Lower leg skin (tissue), 4 donors: Measurements from ENCODE around the gene EFCAB6. TPM values are rescaled to one million over a fixed set of nuclear protein-coding genes. Genes with fewer than 3 reads are reported as not detected.

Experiments used
- DNase-seq, 2 donors: peaks; one replicate each; pipeline ENCODE4 v3.0.0-alpha.2; 2019; ENCODE audit warnings: low spot score in 2 of 2
- H3K4me3 ChIP-seq: fragments of 200-600 bp; sonication (generic); 2 replicates; pipeline ENCODE4 v1.5.1; 2017; ENCODE audit warnings: mild to moderate bottlenecking, low read depth; ENCODE audit not compliant: poor library complexity, severe bottlenecking
- CTCF ChIP-seq, 3 donors: fragments of 450-650 bp; IDR thresholded peaks; one replicate each; pipeline ENCODE4 v1.5.1; 2016; ENCODE audit warnings: antibody characterized with exemption in 3 of 3, mild to moderate bottlenecking in 3 of 3, moderate library complexity in 2 of 3
- POLR2A ChIP-seq, 2 donors: fragments of 450-650 bp; IDR thresholded peaks; one replicate each; pipeline ENCODE4 v1.6.1; 2016 to 2017; ENCODE audit warnings: antibody characterized with exemption in 2 of 2, mild to moderate bottlenecking in 1 of 2, moderate library complexity in 1 of 2
- WGBS, 2 donors: methylation state at CpG; one replicate each; pipeline ENCODE4 v1.1.5; 2018; 5-methylcytosine and 5-hydroxymethylcytosine counted together
- intact Hi-C: fragments of 100-400 bp; cut with DNase I; formaldehyde crosslinking; loops from one replicate; pipeline ENCODE4 v1.15.0; 2023; ENCODE audit warnings: low total_unique reads
- total RNA-seq, 4 donors: library from RNA; depleted of rRNA; stranded (reverse); fragments of >200 nt; gene quantifications; one replicate each; pipeline ENCODE4 v1.1.0, GENCODE V29; 2016

EFCAB6 gene
- total RNA-seq, 4 donors from 2014 or later, result 0.44 to 4.2 (median 1.8) TPM

DNA sequence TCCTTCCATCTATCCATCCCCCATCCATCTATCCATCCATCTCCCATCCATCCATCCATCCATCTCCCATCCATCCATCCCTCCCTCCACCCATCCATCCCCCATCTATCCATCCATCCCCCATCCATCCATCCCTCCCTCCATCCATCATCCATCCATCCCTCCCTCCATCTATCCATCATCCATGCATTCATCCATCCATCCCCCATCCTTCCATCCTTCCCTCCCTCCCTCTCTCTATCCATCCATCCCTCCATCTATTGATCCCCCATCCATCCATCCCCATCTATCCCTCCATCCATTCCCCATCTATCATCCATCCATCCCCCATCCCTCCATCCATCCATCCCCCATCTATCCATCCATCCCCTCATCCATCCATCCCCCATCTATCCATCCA, 303.6 kb downstream of the EFCAB6 start:
- DNase-seq, result no peak
- intact Hi-C loops, result no loop called here
- no peak overlapping the region for H3K4me3 ChIP-seq
- TF ChIP-seq CTCF (IDR thresholded peaks at IDR 0.05) (no peak), POLR2A (IDR thresholded peaks at IDR 0.05) (no peak)

DNA sequence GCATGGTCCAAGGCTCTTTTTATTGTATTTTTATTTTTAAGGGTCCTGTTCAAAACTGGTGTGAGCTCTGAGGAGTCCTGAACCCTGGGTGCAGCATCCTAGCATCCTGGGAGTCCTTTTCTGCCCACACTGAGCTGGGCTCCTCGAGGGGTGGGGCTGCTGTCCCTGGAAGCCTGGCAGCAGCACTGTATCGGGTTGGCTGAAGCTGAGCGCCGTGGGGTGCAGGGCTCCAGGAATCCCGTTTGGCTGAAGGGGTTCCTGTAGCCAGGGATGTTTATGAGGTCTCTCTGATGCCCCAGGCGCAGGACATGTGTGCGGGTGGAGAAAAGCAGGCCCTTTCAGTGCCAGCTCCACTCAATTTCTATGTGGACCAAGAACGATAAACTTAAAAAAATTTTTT, 304.9 kb downstream of the EFCAB6 start:
- WGBS, 2 donors, result 41 to 48% methylated on average over 8 of the region's 8 CpGs
- no peak for TF ChIP-seq CTCF (IDR thresholded peaks at IDR 0.05)
- H3K4me3 ChIP-seq, result no peak overlapping the region
- intact Hi-C loops, result no loop called here
- no peak for DNase-seq

GRCh38 chr22:43506487-43506886, 305.6 kb downstream of the EFCAB6 start:
- TF ChIP-seq CTCF (IDR thresholded peaks at IDR 0.05), result no peak
- no peak for TF ChIP-seq POLR2A (IDR thresholded peaks at IDR 0.05)
- no peak for DNase-seq
- 79 to 80% methylated on average over 12 of the region's 12 CpGs for WGBS, 2 donors
- no peak overlapping the region for H3K4me3 ChIP-seq
- intact Hi-C loops, result no loop called here

DNA sequence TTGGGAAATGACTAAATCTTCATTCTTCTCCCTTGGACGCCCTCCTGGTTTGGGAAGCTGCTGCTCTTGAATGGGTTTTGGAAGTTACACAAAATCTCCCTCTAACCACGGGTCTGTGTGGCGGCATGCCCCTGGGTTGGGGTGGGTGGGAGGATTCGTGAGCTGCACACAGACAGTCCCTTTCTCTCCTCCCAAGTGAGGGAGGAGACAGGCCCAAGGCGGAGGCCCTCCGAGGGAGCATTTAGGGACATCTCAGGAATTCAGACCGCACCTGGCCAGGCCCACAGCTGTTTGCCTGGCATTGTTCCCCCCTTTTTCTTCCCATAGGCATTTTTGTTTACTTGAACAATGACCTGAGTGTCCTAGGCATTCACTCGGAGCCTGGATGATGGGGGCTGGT, 306.2 kb downstream of the EFCAB6 start:
- intact Hi-C loops, result no loop called here
- TF ChIP-seq POLR2A (IDR thresholded peaks at IDR 0.05) (no peak), CTCF (IDR thresholded peaks at IDR 0.05) (no peak)
- H3K4me3 ChIP-seq, result no peak overlapping the region

DNA sequence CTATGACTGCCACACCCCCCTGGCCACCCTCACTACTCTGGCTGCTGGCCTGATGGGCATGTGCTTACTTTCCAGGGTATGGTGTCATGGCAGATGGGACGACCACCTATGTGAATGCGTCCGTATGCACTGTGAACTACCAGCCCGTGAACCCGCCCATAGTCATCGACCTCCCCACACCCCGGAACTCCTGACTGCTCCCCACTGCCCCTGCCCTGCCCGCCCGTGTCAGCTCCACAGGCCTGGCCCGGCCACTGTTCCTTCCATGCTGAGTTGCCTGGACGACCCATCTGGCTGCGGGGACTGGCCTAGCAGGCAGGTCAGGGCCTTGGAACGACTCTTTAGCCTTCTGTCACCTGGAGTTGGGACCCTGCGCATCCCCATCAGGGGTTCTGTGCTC, 306.7 kb downstream of the EFCAB6 start:
- no peak for TF ChIP-seq CTCF (IDR thresholded peaks at IDR 0.05)
- TF ChIP-seq POLR2A (IDR thresholded peaks at IDR 0.05), result no peak
- DNase-seq, result no peak
- WGBS, 2 donors, result 88 to 90% methylated on average over 9 to 14 of the region's 14 CpGs
- intact Hi-C loops, result no loop called here
- H3K4me3 ChIP-seq, result no peak overlapping the region

More for the DNA sequence above, 306.2 kb downstream of the EFCAB6 start:
- WGBS, 2 donors, result 54 to 69% methylated on average over 8 of the region's 8 CpGs
- DNase-seq, result no peak

GRCh38 chr22:43504666-43505261, 307.3 kb downstream of the EFCAB6 start:
- 92 to 93% methylated on average over 7 of the region's 7 CpGs for WGBS, 2 donors
- intact Hi-C loops, result no loop called here
- peak in 1 of 3 donors; percentile 6 for TF ChIP-seq CTCF (IDR thresholded peaks at IDR 0.05)
- TF ChIP-seq POLR2A (IDR thresholded peaks at IDR 0.05), result no peak
- H3K4me3 ChIP-seq, result no peak overlapping the region
- no peak for DNase-seq
